ENCODE data around the gene TNFRSF19. TPM values are rescaled to one million over a fixed set of nuclear protein-coding genes. Genes with fewer than 3 reads are reported as not detected.

TNFRSF19 gene
- total RNA-seq, 2 donors from 2014 or later: 0.16 to 0.17 TPM

- H3K9me3 ChIP-seq (ENCODE audit: control insufficient read depth, low read length, poor library complexity, severe bottlenecking): peaks cover 4% of the 10 kb centered on the region
- H3K4me3 Mint-ChIP-seq: no peak overlapping the region
- H3K27me3 Mint-ChIP-seq: peaks cover 31% of the 10 kb centered on the region
- DNase-seq (no peak), ATAC-seq (no peak)
- peaks cover 2% of the 10 kb centered on the region for H3K36me3 Mint-ChIP-seq (ENCODE audit: low read depth)
- H3K27ac Mint-ChIP-seq: no peak overlapping the region
- H3K4me1 Mint-ChIP-seq: peaks cover 5% of the 10 kb centered on the region
These were observed 112.9 kb downstream of the TNFRSF19 start for GRCh38 chr13:23683084-23683483.

GRCh38 chr13:23684647-23685046, 114.4 kb downstream of the TNFRSF19 start:
- no peak overlapping the region for H3K4me3 Mint-ChIP-seq

GRCh38 chr13:23685416-23685815, 115.2 kb downstream of the TNFRSF19 start:
- H3K4me1 Mint-ChIP-seq: peaks cover 2% of the 10 kb centered on the region
- H3K27me3 Mint-ChIP-seq: peaks cover 12% of the 10 kb centered on the region
- H3K27ac Mint-ChIP-seq: no peak overlapping the region
- ATAC-seq (no peak), DNase-seq (no peak)
- no peaks in the 10 kb centered on the region for H3K36me3 Mint-ChIP-seq (ENCODE audit: low read depth)
- peaks cover 4% of the 10 kb centered on the region for H3K9me3 ChIP-seq (ENCODE audit: control insufficient read depth, low read length, poor library complexity, severe bottlenecking)
- H3K4me3 Mint-ChIP-seq: no peak overlapping the region

More at GRCh38 chr13:23684647-23685046, 114.4 kb downstream of the TNFRSF19 start:
- DNase-seq (no peak), ATAC-seq (no peak)
- Mint-ChIP-seq H3K36me3 (ENCODE audit: low read depth) (peaks cover 2% of the 10 kb centered on the region), H3K4me1 (peaks cover 2% of the 10 kb centered on the region), H3K27ac (no peak overlapping the region), H3K27me3 (peaks cover 20% of the 10 kb centered on the region)
- peaks cover 4% of the 10 kb centered on the region for H3K9me3 ChIP-seq (ENCODE audit: control insufficient read depth, low read length, poor library complexity, severe bottlenecking)

GRCh38 chr13:23686948-23687347, 116.7 kb downstream of the TNFRSF19 start:
- Mint-ChIP-seq H3K4me3 (no peak overlapping the region), H3K27ac (no peak overlapping the region), H3K4me1 (peaks cover 2% of the 10 kb centered on the region), H3K36me3 (ENCODE audit: low read depth) (no peaks in the 10 kb centered on the region), H3K27me3 (no peaks in the 10 kb centered on the region)
- DNase-seq (no peak), ATAC-seq (no peak)
- H3K9me3 ChIP-seq (ENCODE audit: control insufficient read depth, low read length, poor library complexity, severe bottlenecking): peaks cover 4% of the 10 kb centered on the region

GRCh38 chr13:23687614-23688013, 117.4 kb downstream of the TNFRSF19 start:
- no peak for ATAC-seq
- Mint-ChIP-seq H3K27ac (no peak overlapping the region), H3K4me1 (peaks cover 2% of the 10 kb centered on the region)

GRCh38 chr13:23688336-23688735, 118.1 kb downstream of the TNFRSF19 start:
- ATAC-seq (no peak), DNase-seq (no peak)
- Mint-ChIP-seq H3K36me3 (ENCODE audit: low read depth) (no peaks in the 10 kb centered on the region), H3K4me1 (peaks cover 2% of the 10 kb centered on the region), H3K27me3 (no peaks in the 10 kb centered on the region), H3K27ac (no peak overlapping the region), H3K4me3 (no peak overlapping the region)
- H3K9me3 ChIP-seq (ENCODE audit: control insufficient read depth, low read length, poor library complexity, severe bottlenecking): peaks cover 4% of the 10 kb centered on the region

More at GRCh38 chr13:23687614-23688013, 117.4 kb downstream of the TNFRSF19 start:
- H3K36me3 Mint-ChIP-seq (ENCODE audit: low read depth): no peaks in the 10 kb centered on the region
- DNase-seq: no peak
- H3K9me3 ChIP-seq (ENCODE audit: control insufficient read depth, low read length, poor library complexity, severe bottlenecking): peaks cover 4% of the 10 kb centered on the region
- H3K27me3 Mint-ChIP-seq: no peaks in the 10 kb centered on the region
- H3K4me3 Mint-ChIP-seq: no peak overlapping the region

- H3K27ac Mint-ChIP-seq: no peak overlapping the region
- peaks cover 3% of the 10 kb centered on the region for H3K4me1 Mint-ChIP-seq
- H3K9me3 ChIP-seq (ENCODE audit: control insufficient read depth, low read length, poor library complexity, severe bottlenecking): no peaks in the 10 kb centered on the region
- no peak for ATAC-seq
- no peak for DNase-seq
- H3K27me3 Mint-ChIP-seq: no peaks in the 10 kb centered on the region
- H3K36me3 Mint-ChIP-seq (ENCODE audit: low read depth): no peaks in the 10 kb centered on the region
- H3K4me3 Mint-ChIP-seq: no peak overlapping the region
These were observed 120.5 kb downstream of the TNFRSF19 start for GRCh38 chr13:23690668-23691067.

- Mint-ChIP-seq H3K4me1 (peaks cover 19% of the 10 kb centered on the region), H3K4me3 (no peak overlapping the region), H3K36me3 (ENCODE audit: low read depth) (no peaks in the 10 kb centered on the region)
These were observed 122.6 kb downstream of the TNFRSF19 start for GRCh38 chr13:23692816-23693215.

GRCh38 chr13:23695196-23695595, 125.0 kb downstream of the TNFRSF19 start:
- Mint-ChIP-seq H3K4me1 (peaks cover 20% of the 10 kb centered on the region), H3K27ac (no peak overlapping the region), H3K27me3 (no peaks in the 10 kb centered on the region), H3K4me3 (peak overlapping the region; percentile 34), H3K36me3 (ENCODE audit: low read depth) (no peaks in the 10 kb centered on the region)
- no peak for DNase-seq
- H3K9me3 ChIP-seq (ENCODE audit: control insufficient read depth, low read length, poor library complexity, severe bottlenecking): no peaks in the 10 kb centered on the region
- ATAC-seq: no peak

More at GRCh38 chr13:23692816-23693215, 122.6 kb downstream of the TNFRSF19 start:
- DNase-seq: no peak
- ATAC-seq: no peak
- H3K27ac Mint-ChIP-seq: no peak overlapping the region
- H3K27me3 Mint-ChIP-seq: no peaks in the 10 kb centered on the region
- no peaks in the 10 kb centered on the region for H3K9me3 ChIP-seq (ENCODE audit: control insufficient read depth, low read length, poor library complexity, severe bottlenecking)

- Mint-ChIP-seq H3K4me3 (peak overlapping the region; percentile 90), H3K27me3 (peaks cover under 1% of the 10 kb centered on the region), H3K4me1 (peaks cover 20% of the 10 kb centered on the region), H3K27ac (peak overlapping the region; percentile 95), H3K36me3 (ENCODE audit: low read depth) (no peaks in the 10 kb centered on the region)
- H3K9me3 ChIP-seq (ENCODE audit: control insufficient read depth, low read length, poor library complexity, severe bottlenecking): no peaks in the 10 kb centered on the region
- DNase-seq: peak; percentile 24 to 40 (median 24)
- ATAC-seq: peak; percentile 95
These were observed 125.7 kb downstream of the TNFRSF19 start for GRCh38 chr13:23695711-23696464.

- Mint-ChIP-seq H3K36me3 (ENCODE audit: low read depth) (no peaks in the 10 kb centered on the region), H3K4me1 (peaks cover 20% of the 10 kb centered on the region), H3K27me3 (peaks cover 8% of the 10 kb centered on the region), H3K27ac (peak overlapping the region; percentile 95), H3K4me3 (peak overlapping the region; percentile 90)
- DNase-seq: no peak
- ATAC-seq: no peak
- H3K9me3 ChIP-seq (ENCODE audit: control insufficient read depth, low read length, poor library complexity, severe bottlenecking): no peaks in the 10 kb centered on the region
These were observed 126.4 kb downstream of the TNFRSF19 start for GRCh38 chr13:23696610-23697009.

- Mint-ChIP-seq H3K4me1 (peaks cover 20% of the 10 kb centered on the region), H3K4me3 (no peak overlapping the region), H3K27ac (peak overlapping the region; percentile 95), H3K27me3 (peaks cover 11% of the 10 kb centered on the region), H3K36me3 (ENCODE audit: low read depth) (no peaks in the 10 kb centered on the region)
- ATAC-seq (no peak), DNase-seq (no peak)
- H3K9me3 ChIP-seq (ENCODE audit: control insufficient read depth, low read length, poor library complexity, severe bottlenecking): no peaks in the 10 kb centered on the region
These were observed 127.6 kb downstream of the TNFRSF19 start for GRCh38 chr13:23697772-23698313.

- H3K4me3 Mint-ChIP-seq: no peak overlapping the region
- peaks cover 11% of the 10 kb centered on the region for H3K27me3 Mint-ChIP-seq
- no peak for ATAC-seq
- H3K4me1 Mint-ChIP-seq: peaks cover 20% of the 10 kb centered on the region
- DNase-seq: no peak
- no peaks in the 10 kb centered on the region for H3K36me3 Mint-ChIP-seq (ENCODE audit: low read depth)
- H3K9me3 ChIP-seq (ENCODE audit: control insufficient read depth, low read length, poor library complexity, severe bottlenecking): no peaks in the 10 kb centered on the region
- H3K27ac Mint-ChIP-seq: no peak overlapping the region
These were observed 129.1 kb downstream of the TNFRSF19 start for GRCh38 chr13:23699271-23699670.

- H3K36me3 Mint-ChIP-seq (ENCODE audit: low read depth): no peaks in the 10 kb centered on the region
- H3K9me3 ChIP-seq (ENCODE audit: control insufficient read depth, low read length, poor library complexity, severe bottlenecking): no peaks in the 10 kb centered on the region
- peaks cover 15% of the 10 kb centered on the region for H3K4me1 Mint-ChIP-seq
- H3K4me3 Mint-ChIP-seq: no peak overlapping the region
- H3K27ac Mint-ChIP-seq: no peak overlapping the region
- peaks cover 15% of the 10 kb centered on the region for H3K27me3 Mint-ChIP-seq
- ATAC-seq (no peak), DNase-seq (no peak)
These were observed 131.0 kb downstream of the TNFRSF19 start for GRCh38 chr13:23701186-23701585.
